Stimulated activated CD8-positive, alpha-beta memory T cell treated with anti-CD3 and anti-CD28 coated beads, Interleukin-12 subunit alpha, Interleukin-12 subunit beta, amount 100 ng/mL, for 1 hour (primary cell): ENCODE measurements around the gene MESP2.

Experiments used
- DNase-seq: peaks from one replicate; pipeline ENCODE4 v3.0.0-alpha.2; 2020; ENCODE audit warnings: low read depth

Gene MESP2

DNA sequence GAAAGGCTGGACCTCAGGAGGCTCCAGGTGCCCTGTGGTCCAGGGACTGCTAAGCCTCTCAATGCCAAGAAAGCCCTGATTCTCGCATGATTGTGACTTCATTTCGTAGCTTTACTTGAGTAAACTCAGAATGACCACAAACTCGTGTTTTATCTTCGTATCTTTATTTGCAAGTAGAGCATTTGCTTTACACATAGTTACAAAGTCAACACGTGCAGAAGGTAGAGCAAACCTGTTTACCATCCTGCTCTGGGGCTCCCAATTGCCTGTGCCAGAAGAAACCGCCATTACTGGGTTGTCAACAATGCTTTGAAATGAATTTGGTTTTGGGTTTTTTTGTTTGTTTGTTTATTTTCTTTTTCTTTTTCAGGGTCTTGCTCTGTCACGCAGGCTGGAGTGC is 19.2 kb upstream of the MESP2 start:
- DNase-seq, result no peak

DNA sequence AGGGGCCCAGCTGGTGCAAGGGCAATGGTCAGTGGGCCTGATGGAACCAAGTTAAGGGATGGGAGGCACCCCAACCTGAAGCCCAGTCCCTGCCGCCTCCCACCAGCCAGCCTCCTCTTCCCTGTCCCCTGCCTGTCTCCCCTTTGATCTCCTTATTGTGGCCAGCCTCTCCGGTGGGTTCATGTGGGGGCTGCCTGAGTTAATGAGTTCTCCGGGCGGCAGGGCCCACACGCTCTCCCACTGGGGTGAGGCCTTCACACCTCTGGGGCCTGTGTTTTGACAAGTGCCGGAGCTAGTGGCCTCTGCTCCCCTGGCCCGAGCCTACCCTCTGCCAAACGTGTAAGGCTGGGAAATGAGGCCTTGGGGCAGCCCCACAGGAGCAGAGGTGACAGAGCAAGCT is 17.8 kb upstream of the MESP2 start:
- DNase-seq, result no peak

GRCh38 chr15:89758981-89759380 is 17.2 kb upstream of the MESP2 start:
- no peak for DNase-seq

DNA sequence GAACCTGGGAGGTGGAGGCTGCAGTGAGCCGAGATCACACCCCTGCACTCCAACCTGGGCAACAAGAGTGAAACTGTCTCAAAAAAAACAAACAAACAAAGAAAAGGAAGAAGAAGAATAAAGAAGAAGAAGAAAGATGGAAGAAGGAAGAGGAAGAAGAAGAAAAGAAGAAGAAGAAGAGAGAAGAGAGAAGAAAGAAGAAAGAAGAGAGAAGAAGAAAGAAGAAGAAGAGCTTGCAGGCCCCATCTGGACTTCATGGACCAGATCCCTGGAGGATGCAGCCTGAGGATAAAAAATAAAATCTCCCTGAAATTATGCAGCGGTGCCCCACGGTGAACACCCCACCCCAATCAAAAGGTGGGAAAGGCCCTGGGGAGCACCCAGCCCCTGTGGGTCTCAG is 16.3 kb upstream of the MESP2 start:
- DNase-seq, result no peak

- peak; percentile 39 for DNase-seq
Measured at GRCh38 chr15:89760303-89761008, 15.7 kb upstream of the MESP2 start.

DNA sequence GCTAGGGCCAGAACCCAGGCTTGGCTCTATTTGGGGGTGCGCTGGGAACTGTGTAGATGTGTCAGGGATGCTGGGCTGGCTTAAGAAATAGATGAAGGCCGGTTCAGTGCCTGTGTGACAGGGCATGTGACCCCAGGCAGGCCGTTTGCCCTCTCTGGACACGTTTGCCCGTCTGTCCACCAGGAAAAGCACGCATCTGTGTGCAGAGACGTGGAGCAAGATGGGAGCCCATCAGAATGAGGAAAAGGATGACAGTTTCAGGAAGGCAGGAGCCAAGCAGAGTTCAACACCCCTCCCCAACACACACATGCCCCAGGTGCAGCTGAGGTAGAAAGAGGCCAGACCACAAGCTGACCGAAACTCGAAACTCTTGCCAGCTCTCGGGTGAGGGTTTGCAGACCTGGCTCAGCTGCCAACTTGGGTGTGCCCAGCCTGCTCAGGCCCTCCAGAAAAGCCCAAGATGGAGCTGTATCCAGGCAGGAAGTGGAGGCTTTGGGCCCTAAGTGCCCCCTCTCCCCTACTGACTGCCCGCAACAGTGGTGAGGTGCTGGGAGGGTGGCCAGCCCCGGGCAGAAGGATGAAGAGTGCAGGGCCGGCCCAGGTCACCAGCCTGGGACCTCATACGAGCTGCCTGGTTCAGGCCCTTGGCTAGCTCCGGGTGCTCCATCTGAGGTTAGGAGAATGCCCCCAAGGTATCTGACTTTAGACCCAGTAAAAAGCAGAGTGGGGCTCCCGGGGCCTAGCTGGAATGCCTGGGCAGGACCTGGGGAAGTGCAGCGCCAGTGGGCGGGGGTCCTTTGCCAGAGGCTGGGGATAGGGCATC is 14.9 kb upstream of the MESP2 start:
- no peak for DNase-seq

DNA sequence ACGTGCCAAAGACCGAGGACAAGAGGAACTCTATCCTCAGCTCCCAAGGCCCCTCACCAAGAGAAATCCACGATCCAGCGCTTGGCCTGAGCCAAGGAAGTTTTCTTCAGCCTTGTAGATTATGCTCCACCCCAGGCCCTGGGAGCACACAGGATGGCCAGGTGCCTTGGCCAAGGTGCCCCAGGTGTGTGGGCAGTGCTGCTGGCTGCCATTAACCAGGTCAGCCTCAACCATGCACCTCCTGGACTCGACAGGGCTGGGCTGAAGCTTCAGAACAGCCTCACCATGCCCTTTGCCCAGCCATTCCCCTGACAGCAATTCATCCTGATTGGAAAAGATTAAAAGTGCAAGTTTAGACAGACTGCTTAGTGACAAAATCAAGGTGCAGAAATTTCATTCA is 14.2 kb upstream of the MESP2 start:
- no peak for DNase-seq

DNA sequence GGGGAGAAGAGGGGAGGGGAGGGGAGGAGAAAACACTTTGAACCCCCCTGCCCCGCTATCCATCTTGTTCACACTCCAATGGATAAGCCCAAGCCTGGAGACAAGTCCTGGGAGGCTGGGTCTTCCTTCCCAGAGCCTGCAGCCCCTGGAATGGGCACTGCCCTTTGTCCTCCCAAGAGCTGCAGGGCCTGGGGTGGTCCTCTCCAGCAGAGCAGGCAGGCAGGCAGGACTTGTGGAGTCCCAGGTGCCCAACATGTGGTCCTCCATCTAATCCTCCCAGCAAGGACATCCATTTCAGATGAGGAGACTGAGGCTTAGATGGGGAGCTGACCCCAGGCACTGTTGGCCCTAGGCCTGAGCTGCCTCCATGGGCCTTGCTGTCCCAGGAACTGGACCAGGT is 10.4 kb upstream of the MESP2 start:
- no peak for DNase-seq

DNA sequence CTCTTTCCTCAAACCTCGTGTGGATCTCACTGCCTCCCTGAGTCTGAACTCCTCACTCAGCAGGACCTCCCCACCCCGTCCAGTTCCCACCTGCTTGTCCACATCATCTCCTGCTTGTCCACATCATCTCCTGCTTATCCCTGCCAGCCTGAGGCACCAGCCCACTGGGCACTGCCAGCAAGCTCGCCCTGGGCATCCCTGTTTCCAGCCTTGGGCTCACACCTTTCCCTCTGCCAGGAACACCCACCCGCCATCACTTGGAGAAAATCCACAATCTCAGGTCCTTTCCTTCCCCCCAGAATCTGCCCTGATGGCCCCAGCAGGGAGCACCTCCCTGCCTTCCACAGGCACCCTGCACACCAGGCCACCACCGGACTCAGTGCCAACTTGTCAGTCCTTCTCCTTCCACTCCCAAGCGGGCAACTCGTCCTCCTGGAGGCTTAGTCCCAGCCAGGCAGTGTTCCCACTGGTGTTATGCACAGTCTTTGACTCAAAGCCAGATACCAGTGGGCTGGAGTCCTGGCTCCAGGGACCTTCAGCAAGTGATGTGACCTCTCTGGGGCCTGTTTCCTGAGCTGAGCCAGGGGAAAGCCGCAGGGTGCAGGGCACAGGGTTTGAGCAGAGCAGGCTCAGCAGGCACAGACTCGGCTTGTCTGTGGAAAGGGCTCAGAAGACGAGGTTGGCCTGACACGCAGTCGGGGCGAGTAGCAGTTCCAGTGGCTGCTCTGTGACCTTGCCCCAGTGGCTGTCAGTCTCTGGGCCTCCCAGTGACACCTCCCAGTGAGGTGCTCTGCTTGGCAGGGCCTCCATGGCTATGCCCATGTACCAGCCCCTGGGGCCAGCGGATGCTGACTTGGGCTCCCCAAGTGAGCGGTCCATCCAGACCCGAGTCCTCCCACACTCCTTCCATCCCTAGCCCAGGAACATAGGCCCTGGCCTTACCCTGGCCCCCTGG is 9.5 kb upstream of the MESP2 start:
- DNase-seq, result no peak

DNA sequence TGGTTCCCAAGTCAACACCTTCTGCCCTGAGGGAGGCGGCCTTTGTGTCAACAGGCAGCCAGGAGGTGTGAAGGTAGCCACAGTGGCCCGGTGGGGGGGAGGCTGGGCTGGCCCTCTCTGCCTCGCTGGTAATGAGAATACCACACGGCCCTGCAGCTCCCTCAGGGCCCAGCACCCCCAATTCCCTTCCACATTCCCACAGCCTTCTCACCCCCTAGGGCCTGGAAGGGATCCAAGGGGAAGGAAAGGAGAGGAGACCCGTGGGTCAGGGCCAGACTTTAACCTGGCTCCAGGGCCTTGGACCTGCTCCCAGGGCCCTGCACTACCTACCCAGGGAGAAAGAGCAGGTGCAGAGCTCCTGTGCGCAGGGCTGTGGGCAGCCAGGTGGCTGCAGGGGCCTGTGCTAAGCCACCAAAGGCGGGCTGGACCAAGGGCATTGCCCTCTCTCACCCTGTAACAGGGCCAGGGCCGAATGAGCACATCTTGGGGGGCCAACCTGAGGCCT is 8.7 kb upstream of the MESP2 start:
- no peak for DNase-seq

DNA sequence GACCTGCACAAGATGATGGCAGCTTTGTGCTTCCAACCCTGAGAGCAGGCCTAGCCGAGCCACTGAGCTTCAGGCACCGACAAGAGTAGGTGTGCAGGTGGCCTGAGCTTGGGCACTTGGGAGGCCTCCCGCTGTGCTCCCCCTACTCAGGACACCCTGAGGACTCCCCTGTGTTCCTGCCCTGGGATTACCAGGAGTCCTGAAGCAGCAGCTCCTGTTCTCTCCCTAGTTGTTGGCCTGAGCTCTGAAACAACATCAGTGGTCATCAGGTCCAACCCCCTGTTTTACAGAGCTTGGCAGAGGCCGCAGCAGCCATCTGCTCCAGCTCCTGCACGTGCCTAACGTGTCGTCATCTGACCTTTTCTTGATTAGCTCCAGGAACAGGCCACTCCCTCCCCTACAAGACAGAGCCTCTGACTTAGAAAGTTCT is 8.0 kb upstream of the MESP2 start:
- DNase-seq, result no peak

- no peak for DNase-seq
Measured at GRCh38 chr15:89769366-89769765, 6.8 kb upstream of the MESP2 start.

GRCh38 chr15:89770041-89770440 is 6.1 kb upstream of the MESP2 start:
- no peak for DNase-seq

DNA sequence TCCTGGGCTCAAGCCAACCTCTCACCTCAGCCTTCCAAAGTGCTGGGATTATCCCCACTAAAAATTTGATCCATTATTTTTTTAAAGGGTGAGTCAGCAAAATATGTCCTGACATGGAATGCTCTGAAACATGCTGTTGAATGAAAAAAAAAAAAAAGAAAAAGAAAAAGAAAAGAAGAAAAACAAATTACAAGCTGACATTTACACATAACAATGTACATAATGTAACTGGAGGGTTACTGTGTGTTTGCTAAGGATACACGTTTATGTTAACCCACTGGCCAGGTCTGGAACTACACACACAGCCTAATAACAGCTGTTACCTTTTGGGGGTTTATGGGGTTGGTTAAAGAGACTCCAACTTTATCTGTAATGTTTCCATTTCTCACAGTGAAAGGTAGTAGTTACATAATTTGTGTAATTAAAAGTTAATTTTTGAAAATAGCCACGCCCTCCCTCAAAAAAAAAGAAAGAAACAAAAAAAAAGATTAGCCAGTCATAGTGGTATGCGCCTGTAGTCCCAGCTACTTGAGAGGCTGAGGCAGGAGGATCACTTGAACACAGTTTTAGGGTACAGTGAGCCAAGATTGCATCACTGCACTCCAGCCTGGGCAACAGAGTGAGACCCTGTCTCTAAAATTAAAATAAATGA is 3.1 kb upstream of the MESP2 start:
- no peak for DNase-seq

- DNase-seq, result no peak
Measured at GRCh38 chr15:89774492-89774891, 1.6 kb upstream of the MESP2 start.

DNA sequence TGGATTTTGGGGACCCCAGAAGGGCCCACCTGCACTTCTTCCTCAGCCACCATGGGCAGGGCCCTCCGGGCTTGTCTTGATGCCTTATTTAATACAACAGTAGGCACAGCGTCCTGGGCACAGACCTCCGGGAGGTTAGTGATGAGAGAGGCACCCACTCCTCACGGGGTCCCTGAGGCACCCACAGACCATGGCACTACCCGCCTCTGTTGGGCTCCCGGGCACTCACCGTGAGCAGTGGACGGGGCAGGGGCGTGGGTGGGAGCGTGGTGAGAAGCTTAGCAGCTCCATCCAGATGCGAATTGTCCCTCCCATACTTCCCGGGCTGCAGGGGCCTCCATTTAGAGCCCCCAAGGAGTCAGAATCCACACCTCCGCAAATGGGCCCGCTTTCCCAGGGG is 317 bp upstream of the MESP2 start:
- no peak for DNase-seq

DNA sequence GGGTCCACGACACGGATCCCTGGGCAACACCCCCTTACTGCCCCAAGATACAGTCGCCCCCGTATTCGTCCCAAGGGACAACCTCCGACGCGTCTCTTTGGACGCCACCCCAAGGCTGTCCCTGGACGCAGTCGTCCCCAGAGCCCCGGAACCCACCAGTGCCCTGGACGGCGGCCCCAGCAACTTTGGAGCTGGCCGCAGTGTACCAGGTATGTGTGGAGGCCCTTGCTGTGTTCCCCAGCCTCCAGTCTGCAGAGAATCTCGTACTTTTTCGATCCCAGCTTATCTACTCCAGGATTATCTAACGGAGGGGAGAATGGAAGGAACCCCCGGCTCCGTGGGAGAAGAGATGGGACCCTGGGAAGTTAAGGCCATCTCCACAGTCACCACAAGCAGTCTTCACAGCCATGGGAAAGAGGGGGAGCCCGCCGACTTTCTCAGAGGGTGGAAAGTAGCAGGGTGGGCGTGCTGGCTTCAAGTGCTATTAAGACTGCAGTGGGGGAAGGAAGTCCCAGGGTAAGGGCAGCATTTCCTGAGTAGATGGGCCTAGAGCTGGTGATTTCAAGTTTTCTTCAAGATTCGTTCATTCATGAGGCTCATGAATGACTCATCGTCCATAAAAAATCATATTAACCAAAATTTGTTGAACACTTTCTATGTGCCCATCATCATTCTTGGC is 1.1 kb downstream of the MESP2 start:
- DNase-seq, result no peak

GRCh38 chr15:89777782-89778380 is 1.7 kb downstream of the MESP2 start:
- DNase-seq, result no peak

DNA sequence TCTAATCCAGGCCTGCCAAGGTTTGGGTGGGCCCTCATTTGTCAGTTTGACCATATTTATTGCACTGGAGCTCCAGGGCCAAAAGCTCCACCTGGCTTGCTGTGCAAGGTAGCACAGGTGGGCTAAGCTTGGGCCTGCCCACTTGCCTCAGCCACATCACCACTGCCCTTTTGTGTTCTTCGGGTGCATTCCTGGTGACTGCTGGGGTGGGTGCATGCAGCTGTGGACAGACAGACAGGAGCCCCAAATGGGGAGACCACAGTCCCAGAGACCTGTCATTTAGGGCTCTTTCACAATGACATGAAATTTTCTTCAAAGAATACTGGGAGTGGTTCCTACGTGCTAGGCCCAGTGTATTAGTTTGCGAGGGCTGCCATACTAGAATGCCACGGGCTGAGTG is 2.7 kb downstream of the MESP2 start:
- DNase-seq, result no peak

DNA sequence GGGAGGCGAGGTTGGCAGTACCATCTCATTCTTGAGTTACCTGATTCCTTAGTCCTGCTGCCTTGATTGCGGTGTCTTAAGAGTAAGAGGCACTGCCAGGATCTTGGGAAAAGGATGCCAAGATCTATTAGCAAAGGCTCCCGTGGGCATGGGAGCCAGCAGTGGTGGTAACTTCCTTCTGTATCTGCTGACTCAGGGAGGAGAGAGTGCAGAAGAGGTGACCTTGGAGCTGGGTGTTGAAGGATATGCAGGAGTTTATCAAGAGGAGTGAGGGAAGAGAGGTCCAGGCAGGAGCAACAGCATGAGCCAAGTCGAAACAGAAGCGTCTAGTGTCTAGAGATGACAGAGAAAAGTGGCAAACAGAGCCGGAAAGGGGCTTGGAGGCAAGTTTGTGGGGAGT is 4.5 kb downstream of the MESP2 start:
- no peak for DNase-seq

DNA sequence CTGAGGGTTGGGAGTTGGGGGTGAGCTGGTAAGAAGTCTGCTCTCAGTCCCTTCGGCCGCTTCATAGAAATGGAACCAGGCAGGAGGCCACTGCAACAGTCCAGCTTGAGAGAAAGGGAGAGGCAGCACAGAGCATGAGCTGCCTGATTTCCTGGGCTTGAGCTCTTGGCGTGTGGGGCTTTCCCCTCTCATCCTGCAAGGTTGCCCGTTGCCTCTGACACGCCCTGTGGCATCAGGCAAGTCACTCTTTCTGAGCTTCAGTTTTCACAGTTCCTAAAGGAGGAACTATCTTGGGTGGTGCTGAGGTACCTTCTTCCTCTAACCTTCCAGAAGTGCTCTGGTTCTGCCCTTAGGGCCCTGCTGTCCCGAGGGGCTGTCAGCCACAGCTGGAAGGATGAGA is 4.9 kb downstream of the MESP2 start:
- DNase-seq, result no peak
